ENCODE results near the gene PGGT1B.

- TF ChIP-seq CTCF (conservative IDR thresholded peaks at IDR 0.05), result no peak
- TF ChIP-seq EZH2 (IDR thresholded peaks at IDR 0.05; ENCODE audit: low read depth), result no peak
Measured at GRCh38 chr5:115295777-115296123, 33.1 kb upstream of the PGGT1B start.
